ENCODE data around the gene SRPRA. TPM values are rescaled to one million over a fixed set of nuclear protein-coding genes. Genes with fewer than 3 reads are reported as not detected.
"Not testable (repeated sequence)": the region's sequence is repeated elsewhere in the genome, so short reads cannot be mapped to it uniquely, and the experiment has no call there.

SRPRA gene
- total RNA-seq, 1 donor from 2014 or later, result 86.2 TPM

- no peak overlapping the region for H3K4me3 ChIP-seq (ENCODE audit: low read depth, low read length)
- no peak for TF ChIP-seq CTCF (IDR thresholded peaks at IDR 0.05; ENCODE audit: insufficient read depth, low read length, poor library complexity, severe bottlenecking)
- no peaks in the 10 kb centered on the region for H3K36me3 ChIP-seq (ENCODE audit: control insufficient read depth, insufficient read depth, low read length)
- DNase-seq (ENCODE audit: low read depth), result no peak
- no peaks in the 10 kb centered on the region for H3K27me3 ChIP-seq (ENCODE audit: control insufficient read depth, insufficient read depth, low read length)
These were observed 11.6 kb downstream of the SRPRA start for GRCh38 chr11:126257144-126257543.

GRCh38 chr11:126256216-126256615 is 12.5 kb downstream of the SRPRA start:
- no peak for DNase-seq (ENCODE audit: low read depth)
- Histone ChIP-seq H3K4me3 (ENCODE audit: low read depth, low read length) (no peak overlapping the region), H3K27me3 (ENCODE audit: control insufficient read depth, insufficient read depth, low read length) (no peaks in the 10 kb centered on the region), H3K36me3 (ENCODE audit: control insufficient read depth, insufficient read depth, low read length) (no peaks in the 10 kb centered on the region)
- no peak for TF ChIP-seq CTCF (IDR thresholded peaks at IDR 0.05; ENCODE audit: insufficient read depth, low read length, poor library complexity, severe bottlenecking)

GRCh38 chr11:126255507-126255906 is 13.2 kb downstream of the SRPRA start:
- not testable (repeated sequence) for H3K27me3 ChIP-seq (ENCODE audit: control insufficient read depth, insufficient read depth, low read length); DNase-seq (ENCODE audit: low read depth); H3K4me3 ChIP-seq (ENCODE audit: low read depth, low read length); H3K36me3 ChIP-seq (ENCODE audit: control insufficient read depth, insufficient read depth, low read length)

GRCh38 chr11:126254819-126255218 is 13.9 kb downstream of the SRPRA start:
- H3K36me3 ChIP-seq (ENCODE audit: control insufficient read depth, insufficient read depth, low read length), result no peaks in the 10 kb centered on the region
- TF ChIP-seq CTCF (IDR thresholded peaks at IDR 0.05; ENCODE audit: insufficient read depth, low read length, poor library complexity, severe bottlenecking), result no peak

GRCh38 chr11:126253265-126253664 is 15.4 kb downstream of the SRPRA start:
- DNase-seq (ENCODE audit: low read depth), result no peak
- Histone ChIP-seq H3K27me3 (ENCODE audit: control insufficient read depth, insufficient read depth, low read length) (no peaks in the 10 kb centered on the region), H3K4me3 (ENCODE audit: low read depth, low read length) (no peak overlapping the region), H3K36me3 (ENCODE audit: control insufficient read depth, insufficient read depth, low read length) (no peaks in the 10 kb centered on the region)
- no peak for TF ChIP-seq CTCF (IDR thresholded peaks at IDR 0.05; ENCODE audit: insufficient read depth, low read length, poor library complexity, severe bottlenecking)

More at GRCh38 chr11:126254819-126255218, 13.9 kb downstream of the SRPRA start:
- Histone ChIP-seq H3K4me3 (ENCODE audit: low read depth, low read length) (no peak overlapping the region), H3K27me3 (ENCODE audit: control insufficient read depth, insufficient read depth, low read length) (no peaks in the 10 kb centered on the region)
- DNase-seq (ENCODE audit: low read depth), result no peak

GRCh38 chr11:126246636-126247035 is 22.1 kb downstream of the SRPRA start:
- H3K4me3 ChIP-seq (ENCODE audit: low read depth, low read length), result no peak overlapping the region
- no peak for DNase-seq (ENCODE audit: low read depth)
- no peaks in the 10 kb centered on the region for H3K36me3 ChIP-seq (ENCODE audit: control insufficient read depth, insufficient read depth, low read length)
- no peak for TF ChIP-seq CTCF (IDR thresholded peaks at IDR 0.05; ENCODE audit: insufficient read depth, low read length, poor library complexity, severe bottlenecking)
- no peaks in the 10 kb centered on the region for H3K27me3 ChIP-seq (ENCODE audit: control insufficient read depth, insufficient read depth, low read length)
